Measurements from ENCODE around the gene STRADB. TPM values are rescaled to one million over a fixed set of nuclear protein-coding genes. Genes with fewer than 3 reads are reported as not detected.
"Not testable (repeated sequence)": the region's sequence is repeated elsewhere in the genome, so short reads cannot be mapped to it uniquely, and the experiment has no call there.

STRADB gene
- 42.1 and 54.0 TPM in 2 replicates for total RNA-seq (2014; rRNA removed; shearing (Covaris generic))

DNA sequence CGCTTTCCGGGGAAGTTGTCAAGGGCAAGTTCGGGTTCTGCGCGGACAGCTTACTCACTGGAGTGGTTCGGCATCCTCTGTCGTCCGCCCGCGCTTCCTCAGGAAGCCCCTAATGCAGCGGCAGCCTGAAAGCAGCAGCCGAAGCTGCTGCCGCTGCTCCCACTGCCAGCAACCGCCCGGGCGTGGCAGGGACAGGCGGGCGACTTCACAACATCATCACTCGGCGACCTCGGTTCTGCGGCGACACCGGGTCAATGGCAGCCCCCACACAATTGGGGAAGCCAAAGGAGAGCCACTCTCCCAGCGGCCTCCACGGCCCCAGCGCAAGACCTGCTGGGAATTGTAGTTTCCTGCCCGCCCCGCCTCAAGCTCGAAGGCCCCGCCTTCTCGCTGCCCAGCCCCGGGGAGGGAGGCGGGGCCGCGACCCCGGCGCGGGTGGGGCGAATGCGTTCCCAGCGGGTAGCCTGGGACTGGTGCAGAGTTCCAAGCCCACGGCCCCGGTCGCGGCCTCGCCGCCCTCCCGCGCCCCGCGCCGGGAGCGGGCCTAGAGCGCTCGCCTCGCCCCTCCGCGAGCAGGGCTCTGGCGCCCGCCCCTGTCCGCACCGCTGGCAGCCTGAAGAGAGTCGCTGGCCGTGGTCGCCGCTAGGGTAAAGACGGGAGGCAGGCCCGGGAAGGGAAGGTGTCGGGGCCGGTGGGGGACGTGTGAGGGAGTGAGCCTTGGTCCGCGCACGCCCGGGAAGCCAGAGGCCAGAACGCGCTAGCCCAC lies at the start of gene STRADB, which contains the start of gene TRAK2:
STRADB (plus strand) TSS at position 449 of the 766 bp plus-strand sequence. CDS start 3,101 bp downstream, outside the sequence.
TRAK2 (minus strand) TSS at position 167 of the 766 bp plus-strand sequence. CDS start 30,951 bp downstream, outside the sequence.
- peak; percentile 91 for DNase-seq (ENCODE audit: low spot score)

DNA sequence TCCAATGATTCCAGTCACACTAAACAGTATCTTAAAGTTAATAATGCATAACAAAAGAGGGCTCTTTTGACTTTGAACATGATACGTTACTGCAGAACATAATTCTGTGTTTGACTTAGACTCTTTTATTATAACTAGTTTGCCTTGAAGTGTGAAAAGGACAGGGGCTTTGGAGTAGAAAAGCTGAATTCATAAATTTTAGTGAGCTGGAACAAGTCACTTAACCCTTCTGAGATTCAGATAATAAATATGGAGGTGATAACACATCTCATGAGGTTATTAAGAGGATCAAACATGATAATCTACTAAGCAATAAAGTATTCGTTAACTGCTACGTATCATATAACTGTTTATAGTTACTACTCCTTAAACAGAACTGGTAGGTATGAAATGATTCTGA lies 49.7 kb upstream of the STRADB start:
- DNase-seq (ENCODE audit: low spot score): no peak

GRCh38 chr2:201402651-201403562 lies 48.6 kb upstream of the STRADB start:
- DNase-seq (ENCODE audit: low spot score): no peak

GRCh38 chr2:201403880-201404279 lies 47.7 kb upstream of the STRADB start:
- peak; percentile 48 for DNase-seq (ENCODE audit: low spot score)

DNA sequence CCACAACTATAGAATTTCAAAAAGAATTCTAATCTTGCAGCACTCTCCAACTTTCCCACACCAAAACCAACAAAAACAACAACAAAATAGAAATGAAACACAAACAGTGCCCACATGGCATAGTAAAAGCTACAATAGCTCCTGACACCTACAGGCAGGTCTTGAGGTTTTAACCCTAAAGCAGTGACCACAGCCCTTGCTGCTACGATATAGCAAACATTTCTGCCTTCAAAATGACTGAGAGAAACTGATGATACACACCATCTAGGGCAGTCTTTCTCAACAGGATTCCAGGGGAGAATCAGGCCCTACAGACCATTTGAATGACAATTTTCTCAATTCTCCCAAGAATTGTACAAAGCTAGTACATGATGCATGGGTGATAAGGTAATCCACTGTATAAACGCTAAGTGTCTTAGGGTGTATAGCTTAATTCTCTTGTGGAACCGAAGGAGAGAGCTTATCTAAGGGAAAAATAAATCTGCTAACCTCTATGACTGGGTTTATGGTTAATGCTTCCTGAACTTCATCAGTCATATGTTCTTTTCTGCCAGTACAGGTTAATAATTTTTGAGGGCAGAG lies 46.8 kb upstream of the STRADB start:
- DNase-seq (ENCODE audit: low spot score): no peak

- DNase-seq (ENCODE audit: low spot score): peak; percentile 41
These were observed 45.4 kb upstream of the STRADB start for GRCh38 chr2:201406077-201406662.

- no peak for DNase-seq (ENCODE audit: low spot score)
These were observed 44.3 kb upstream of the STRADB start for GRCh38 chr2:201407265-201407664.

DNA sequence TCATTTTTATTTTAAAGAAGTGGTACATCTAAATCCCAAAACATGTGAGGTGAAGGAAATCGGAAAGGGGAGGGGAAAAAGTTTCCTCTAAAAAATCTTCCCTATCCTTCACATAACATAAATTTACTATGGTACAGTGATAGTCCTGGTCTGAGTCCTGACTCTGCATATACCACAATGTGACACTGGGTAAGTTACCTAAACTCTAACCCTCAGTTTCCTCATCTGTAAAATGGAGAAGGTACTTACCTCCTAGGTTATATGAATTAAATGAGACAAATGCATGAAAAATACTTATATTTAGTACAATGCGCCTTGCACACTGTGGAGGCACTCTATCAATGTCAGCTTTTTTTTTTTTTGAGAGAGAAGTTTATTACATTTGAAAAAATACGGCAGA lies 42.6 kb upstream of the STRADB start:
- DNase-seq (ENCODE audit: low spot score): no peak

GRCh38 chr2:201411421-201411820 lies 40.1 kb upstream of the STRADB start:
- no peak for DNase-seq (ENCODE audit: low spot score)

GRCh38 chr2:201413143-201413542 lies 38.4 kb upstream of the STRADB start:
- no peak for DNase-seq (ENCODE audit: low spot score)

DNA sequence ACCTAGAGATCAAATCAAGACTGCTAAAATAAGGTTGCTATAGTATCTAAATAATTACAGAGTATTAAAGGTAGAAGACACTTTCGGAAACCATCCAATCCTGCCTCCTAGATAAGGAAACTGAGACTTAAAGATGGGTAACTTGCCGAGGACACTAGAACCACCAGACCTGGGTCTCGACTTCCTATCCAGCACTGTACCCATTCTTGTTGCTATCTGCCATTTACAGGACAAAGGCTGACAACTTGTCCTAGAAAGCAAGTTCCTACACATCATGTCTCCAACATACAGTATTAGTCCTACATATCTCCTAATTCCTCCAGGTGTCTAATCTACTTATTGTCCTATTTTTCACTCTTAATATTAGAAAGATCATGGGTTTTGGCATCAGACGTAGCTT lies 38.0 kb upstream of the STRADB start:
- DNase-seq (ENCODE audit: low spot score): no peak

DNA sequence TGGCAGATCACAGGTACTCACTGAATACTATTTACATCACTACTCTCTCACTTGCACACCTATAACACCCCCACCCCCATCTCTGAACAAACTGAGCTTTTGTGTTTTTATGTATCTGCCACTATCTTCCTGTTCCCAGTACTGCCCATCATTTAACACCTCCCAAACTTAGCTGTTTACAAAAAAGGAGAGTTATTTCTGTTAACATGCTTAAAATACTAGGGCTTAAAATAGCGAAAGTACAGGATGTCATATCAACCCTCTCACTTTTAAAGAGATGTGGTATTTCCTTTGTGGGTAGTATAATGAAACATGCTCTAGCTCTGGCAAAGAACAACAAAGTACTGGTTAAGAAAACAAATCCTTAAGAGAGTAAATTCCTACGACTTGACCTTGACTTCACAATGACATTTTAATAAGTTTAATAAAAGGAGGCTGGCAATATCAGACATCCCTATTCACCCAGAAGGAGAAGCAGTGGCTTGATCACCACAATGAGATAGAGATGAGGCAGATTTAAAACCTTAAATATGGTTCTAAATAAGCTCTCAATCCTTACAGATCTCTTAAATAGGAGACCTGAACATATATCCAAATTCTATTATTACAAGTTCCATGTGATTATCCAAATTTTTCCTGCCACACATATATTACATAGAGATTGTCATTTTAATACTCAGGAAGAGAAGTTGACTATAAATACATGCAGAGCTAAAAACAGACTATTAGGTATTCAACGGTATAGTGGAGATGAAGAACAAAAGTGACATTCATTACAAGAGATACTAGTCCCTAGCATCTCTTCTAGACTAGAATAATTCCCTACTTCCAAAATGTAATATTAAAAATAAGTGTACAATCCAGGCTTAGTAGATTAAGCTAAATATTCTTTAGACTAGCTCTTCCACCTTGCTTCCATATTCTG lies 37.2 kb upstream of the STRADB start:
- no peak for DNase-seq (ENCODE audit: low spot score)

DNA sequence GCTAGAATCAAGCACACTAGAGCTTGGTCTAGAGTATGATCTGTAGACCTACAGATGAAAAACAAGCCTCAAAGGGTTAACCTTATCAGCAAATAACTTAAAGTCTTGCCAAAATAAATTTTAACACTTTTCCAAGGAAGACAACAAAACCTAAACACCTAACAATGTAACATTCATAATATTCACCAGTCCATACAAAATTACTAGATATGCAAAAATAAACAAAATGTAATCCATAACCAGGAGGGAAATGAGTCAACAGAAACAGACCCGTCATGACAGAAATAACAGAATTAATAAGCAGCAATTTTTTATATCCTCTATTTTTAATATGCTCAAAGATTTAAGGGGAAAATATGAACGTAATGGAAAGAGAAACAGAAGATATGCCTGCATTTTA lies 36.4 kb upstream of the STRADB start:
- DNase-seq (ENCODE audit: low spot score): no peak

DNA sequence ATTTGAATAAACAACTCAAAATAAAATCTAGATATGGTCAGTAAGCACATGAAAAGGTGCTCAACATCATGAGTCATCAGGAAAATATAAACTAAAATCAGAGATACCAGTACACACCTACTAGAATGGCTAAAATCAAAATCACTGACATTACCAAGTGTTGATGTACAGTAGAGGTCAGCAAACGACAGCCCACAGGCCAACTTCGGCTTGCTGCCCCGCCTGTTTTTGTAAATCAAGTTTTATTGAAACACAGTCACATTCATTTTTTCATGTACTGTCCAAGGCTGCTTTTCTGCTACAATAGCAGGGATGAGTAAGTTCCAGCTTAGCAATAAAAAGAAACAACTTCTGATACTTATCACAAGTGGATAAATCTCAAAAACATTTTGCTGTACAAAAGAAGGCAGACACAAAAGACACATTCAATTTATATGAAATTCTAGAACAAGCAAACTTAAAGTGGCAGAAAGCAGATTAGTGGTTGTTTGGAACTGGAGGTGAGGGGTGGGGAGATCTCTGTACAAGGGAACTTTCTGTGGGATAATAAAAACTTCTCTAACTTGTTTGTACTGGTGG lies 32.4 kb upstream of the STRADB start:
- DNase-seq (ENCODE audit: low spot score): no peak

- DNase-seq (ENCODE audit: low spot score): no peak
These were observed 31.6 kb upstream of the STRADB start for GRCh38 chr2:201419986-201420385.

- DNase-seq (ENCODE audit: low spot score): no peak
These were observed 31.0 kb upstream of the STRADB start for GRCh38 chr2:201420442-201421113.

DNA sequence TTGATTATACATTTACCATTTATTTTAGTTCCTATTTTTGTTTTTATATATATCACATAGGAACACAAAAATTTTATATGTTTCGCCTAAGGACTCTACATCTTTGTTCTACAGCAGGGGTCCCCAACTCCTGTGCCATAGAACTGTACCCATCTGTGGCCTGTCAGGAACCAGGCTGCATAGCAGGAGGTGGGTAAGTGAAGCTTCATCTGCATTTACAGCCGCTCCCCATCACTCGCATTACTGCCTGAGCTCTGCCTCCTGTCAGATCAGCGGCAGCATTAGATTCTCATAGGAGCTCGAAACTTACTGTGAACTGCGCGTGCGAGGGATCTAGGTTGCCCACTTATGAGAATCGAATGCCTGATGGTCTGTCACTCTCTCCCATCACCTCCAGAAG lies 25.6 kb upstream of the STRADB start:
- no peak for DNase-seq (ENCODE audit: low spot score)

- not testable (repeated sequence) for DNase-seq (ENCODE audit: low spot score)
These were observed 23.2 kb upstream of the STRADB start for GRCh38 chr2:201428366-201428765.

DNA sequence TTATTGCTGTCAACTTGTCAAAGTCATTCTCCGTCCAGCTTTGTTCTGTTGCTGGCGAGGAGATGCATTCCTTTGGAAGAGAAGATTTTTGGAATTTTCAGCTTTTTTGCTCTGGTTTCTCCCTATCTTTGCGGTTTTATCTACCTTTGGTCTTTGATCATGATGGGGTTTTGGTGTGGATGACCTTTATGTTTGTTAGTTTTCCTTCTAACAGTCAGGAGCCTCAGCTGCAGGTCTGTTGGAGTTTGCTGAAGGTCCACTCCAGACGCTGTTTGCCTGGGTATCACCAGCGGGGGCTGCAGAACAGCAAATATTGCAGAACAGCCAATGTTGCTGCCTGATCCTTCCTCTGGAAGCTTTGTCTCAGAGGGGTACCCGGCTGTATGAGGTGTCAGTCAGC lies 21.7 kb upstream of the STRADB start:
- not testable (repeated sequence) for DNase-seq (ENCODE audit: low spot score)

DNA sequence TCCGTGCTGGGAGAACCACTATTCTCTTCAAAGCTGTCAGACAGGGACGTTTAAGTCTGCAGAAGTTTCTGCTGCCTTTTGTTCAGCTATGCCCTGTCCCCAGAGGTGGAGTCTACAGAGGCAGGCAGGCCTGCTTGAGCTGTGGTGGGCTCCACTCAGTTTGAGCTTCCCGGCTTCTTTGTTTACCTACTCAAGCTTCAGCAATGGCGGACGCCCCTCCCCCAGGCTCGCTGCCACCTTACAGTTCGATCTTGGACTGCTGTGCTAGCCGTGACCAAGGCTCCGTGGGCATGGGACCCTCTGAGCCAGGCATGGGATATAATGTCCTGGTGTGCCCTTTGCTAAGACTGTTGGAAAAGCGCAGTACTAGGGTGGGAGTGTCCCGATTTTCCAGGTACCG lies 21.2 kb upstream of the STRADB start:
- not testable (repeated sequence) for DNase-seq (ENCODE audit: low spot score)
